Astrocyte of the cerebellum (primary cell): ENCODE measurements around the gene MX1.

Experiments used
- DNase-seq: peaks from one replicate; pipeline ENCODE4 v3.0.0-alpha.2; 2011; ENCODE audit warnings: low read depth
- H3K4me3 ChIP-seq: 2 replicates; pipeline ENCODE4 v1.5.1; 2011; ENCODE audit warnings: mild to moderate bottlenecking, low read depth, low read length, moderate library complexity
- CTCF ChIP-seq: IDR thresholded peaks from 2 replicates; pipeline ENCODE4 v1.5.1; 2012; ENCODE audit warnings: low read length, low read depth, moderate library complexity, mild to moderate bottlenecking; ENCODE audit errors: missing control alignments
- in situ Hi-C: cut with HindIII; loops from 2 replicates; pipeline ENCODE4 v1.10.0; 2017; ENCODE audit warnings: low sequenced_read_pairs

The MX1 gene

GRCh38 chr21:41458121-41458520 is 32.1 kb downstream of the MX1 start:
- in situ Hi-C loops, result no loop called here
- no peak overlapping the region for H3K4me3 ChIP-seq
- no peak for DNase-seq
- no peak for TF ChIP-seq CTCF

- in situ Hi-C loops, result no loop called here
- DNase-seq, result no peak
- H3K4me3 ChIP-seq, result no peak overlapping the region
Measured at GRCh38 chr21:41458559-41458958, 32.5 kb downstream of the MX1 start.

GRCh38 chr21:41459884-41460534 is 34.0 kb downstream of the MX1 start:
- no peak for TF ChIP-seq CTCF
- DNase-seq, result no peak
- in situ Hi-C loops, result no loop called here
- H3K4me3 ChIP-seq, result no peak overlapping the region

More at GRCh38 chr21:41458559-41458958, 32.5 kb downstream of the MX1 start:
- no peak for TF ChIP-seq CTCF

- peak; percentile 51 for DNase-seq
- H3K4me3 ChIP-seq, result no peak overlapping the region
- in situ Hi-C loops, result no loop called here
- peak; percentile 88 for TF ChIP-seq CTCF
Measured at GRCh38 chr21:41460578-41461527, 34.8 kb downstream of the MX1 start.

DNA sequence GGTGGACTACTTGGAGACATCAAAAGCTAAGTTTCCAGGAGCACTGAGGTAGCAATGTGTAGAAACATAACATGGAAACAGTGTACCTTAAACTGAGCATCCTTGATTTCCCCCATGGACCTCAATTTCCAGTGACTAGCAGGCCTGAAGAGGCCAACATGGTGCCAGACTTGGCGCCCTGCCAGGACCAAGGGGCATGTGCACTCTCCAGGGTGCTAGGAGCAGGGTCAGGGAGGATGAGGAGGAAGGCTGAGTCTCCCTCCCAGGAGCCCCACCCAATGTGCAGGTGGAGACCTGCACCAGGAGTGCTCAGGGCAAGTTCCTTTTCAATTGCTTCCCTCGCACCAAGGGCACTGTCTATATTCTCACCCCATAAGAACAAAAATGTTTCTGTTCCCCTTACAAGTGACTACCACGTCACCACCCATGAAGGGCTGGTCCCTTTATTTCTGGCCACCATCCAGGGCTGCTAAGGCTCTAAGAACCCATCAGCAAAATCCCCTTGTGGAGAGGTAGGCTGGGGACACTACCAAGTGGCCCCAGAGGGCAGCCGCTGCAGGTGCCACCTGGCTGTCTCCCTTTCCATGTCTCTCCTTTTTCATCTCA is 39.2 kb downstream of the MX1 start:
- in situ Hi-C loops, result no loop called here
- DNase-seq, result no peak
- no peak for TF ChIP-seq CTCF

DNA sequence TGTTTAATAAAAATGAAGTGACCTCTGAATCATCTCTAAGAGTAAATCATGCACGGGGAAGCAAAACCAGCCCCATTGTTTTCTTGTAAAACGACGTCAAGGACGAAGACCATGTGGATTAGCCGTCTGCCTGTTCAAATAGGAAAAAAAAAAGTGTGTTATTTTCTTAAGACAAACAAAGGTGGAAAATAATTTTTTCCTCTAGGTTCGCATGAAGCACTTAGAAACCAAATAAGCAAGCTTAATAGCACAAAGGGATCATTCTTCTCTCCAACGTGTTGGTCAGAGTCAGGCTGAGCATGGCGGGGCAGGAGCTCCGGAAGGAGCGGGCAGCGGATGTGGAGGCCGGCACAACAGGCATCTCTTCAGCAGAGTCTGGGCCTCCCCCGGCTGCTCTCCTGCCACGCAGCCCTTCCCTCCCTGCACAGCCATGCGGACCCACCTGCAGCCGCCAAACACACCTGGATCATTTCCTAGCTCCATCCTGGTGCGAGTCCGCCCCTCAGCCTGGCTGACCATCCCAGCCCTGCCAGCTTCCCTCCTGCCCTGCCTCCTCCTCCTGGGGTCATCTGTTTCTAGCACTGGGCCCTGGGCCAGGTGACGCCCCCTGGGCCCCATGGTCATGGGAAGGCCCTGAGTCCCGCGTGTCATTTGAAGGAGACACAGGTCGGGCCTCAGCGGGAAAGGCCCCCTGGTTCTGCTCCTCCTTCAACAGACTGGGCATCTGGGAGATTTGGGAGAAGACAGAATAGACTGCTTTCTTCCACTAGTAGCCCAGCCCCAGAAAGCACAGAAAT is 40.2 kb downstream of the MX1 start:
- no peak for TF ChIP-seq CTCF
- DNase-seq, result peak; percentile 13
- in situ Hi-C loops, result no loop called here
- no peak overlapping the region for H3K4me3 ChIP-seq

More for the DNA sequence above, 39.2 kb downstream of the MX1 start:
- H3K4me3 ChIP-seq, result no peak overlapping the region
